Uterus (tissue), 2 donors: ENCODE measurements around the gene RALGPS2.

Source experiments
- POLR2A ChIP-seq, 2 donors: fragments of 450-650 bp; IDR thresholded peaks; one replicate each; pipeline ENCODE4 v1.6.1; 2016; ENCODE audit warnings: antibody characterized with exemption in 2 of 2, mild to moderate bottlenecking in 1 of 2, moderate library complexity in 1 of 2
- TF ChIP-seq, protein P1 (sequence below), 4 experiments: fragments of 200-600 bp in 2 of 4; fragments of 450-650 bp in 2 of 4; sonication (generic) in 2 of 4; IDR thresholded peaks; one replicate each; pipeline ENCODE4 v1.5.1; 2016 to 2019; ENCODE audit warnings: antibody characterized with exemption in 4 of 4, mild to moderate bottlenecking in 2 of 4, moderate library complexity in 1 of 4

DNA sequence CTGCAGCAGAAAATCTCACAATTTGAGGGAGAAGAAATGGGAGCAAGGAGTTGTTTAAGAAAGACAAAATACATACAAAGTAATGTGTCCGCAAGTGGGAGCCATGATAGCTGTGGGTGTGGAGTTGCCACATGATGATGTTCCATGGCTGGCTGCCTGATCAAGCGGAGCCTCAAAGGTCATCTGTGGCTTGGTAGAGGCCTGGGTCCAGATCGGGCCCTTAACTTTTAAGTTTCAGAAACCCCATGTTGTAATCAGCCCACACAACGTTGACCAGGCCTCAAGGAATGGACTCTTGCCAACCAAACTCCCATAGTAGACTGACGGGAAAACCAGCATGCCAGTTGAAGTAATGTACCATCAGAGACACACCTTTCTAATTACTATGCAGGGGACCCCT is 210.6 kb downstream of the RALGPS2 start:
- TF ChIP-seq, protein P1, sequence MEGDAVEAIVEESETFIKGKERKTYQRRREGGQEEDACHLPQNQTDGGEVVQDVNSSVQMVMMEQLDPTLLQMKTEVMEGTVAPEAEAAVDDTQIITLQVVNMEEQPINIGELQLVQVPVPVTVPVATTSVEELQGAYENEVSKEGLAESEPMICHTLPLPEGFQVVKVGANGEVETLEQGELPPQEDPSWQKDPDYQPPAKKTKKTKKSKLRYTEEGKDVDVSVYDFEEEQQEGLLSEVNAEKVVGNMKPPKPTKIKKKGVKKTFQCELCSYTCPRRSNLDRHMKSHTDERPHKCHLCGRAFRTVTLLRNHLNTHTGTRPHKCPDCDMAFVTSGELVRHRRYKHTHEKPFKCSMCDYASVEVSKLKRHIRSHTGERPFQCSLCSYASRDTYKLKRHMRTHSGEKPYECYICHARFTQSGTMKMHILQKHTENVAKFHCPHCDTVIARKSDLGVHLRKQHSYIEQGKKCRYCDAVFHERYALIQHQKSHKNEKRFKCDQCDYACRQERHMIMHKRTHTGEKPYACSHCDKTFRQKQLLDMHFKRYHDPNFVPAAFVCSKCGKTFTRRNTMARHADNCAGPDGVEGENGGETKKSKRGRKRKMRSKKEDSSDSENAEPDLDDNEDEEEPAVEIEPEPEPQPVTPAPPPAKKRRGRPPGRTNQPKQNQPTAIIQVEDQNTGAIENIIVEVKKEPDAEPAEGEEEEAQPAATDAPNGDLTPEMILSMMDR (IDR thresholded peaks at IDR 0.05), result no peak
- no peak for TF ChIP-seq POLR2A (IDR thresholded peaks at IDR 0.05)
